Activated gamma-delta T cell treated with Interleukin-2 at 50 U/mL for 16 hours (primary cell): Measurements from ENCODE around the gene VASH1.

Experiments used
- DNase-seq: peaks from one replicate; pipeline ENCODE4 v3.0.0-alpha.2; 2020

The VASH1 gene

GRCh38 chr14:76786601-76787000 lies 25.3 kb downstream of the VASH1 start:
- DNase-seq: no peak

GRCh38 chr14:76792422-76792821 lies 31.2 kb downstream of the VASH1 start:
- no peak for DNase-seq

- no peak for DNase-seq
These were observed 32.1 kb downstream of the VASH1 start for GRCh38 chr14:76793324-76793723.

- no peak for DNase-seq
These were observed 32.7 kb downstream of the VASH1 start for GRCh38 chr14:76793956-76794355.

GRCh38 chr14:76806446-76806845 lies 45.2 kb downstream of the VASH1 start:
- no peak for DNase-seq

- no peak for DNase-seq
These were observed 46.7 kb downstream of the VASH1 start for GRCh38 chr14:76808011-76808410.

- DNase-seq: no peak
These were observed 47.7 kb downstream of the VASH1 start for GRCh38 chr14:76808990-76809389.

GRCh38 chr14:76810525-76810924 lies 49.3 kb downstream of the VASH1 start:
- no peak for DNase-seq

GRCh38 chr14:76810953-76811400 lies 49.7 kb downstream of the VASH1 start:
- DNase-seq: peak; percentile 5

GRCh38 chr14:76811561-76811960 lies 50.3 kb downstream of the VASH1 start:
- no peak for DNase-seq

GRCh38 chr14:76812093-76812421 lies 50.8 kb downstream of the VASH1 start:
- no peak for DNase-seq

GRCh38 chr14:76812422-76813383 lies 51.4 kb downstream of the VASH1 start, which contains the start of gene ANGEL1:
Gene ANGEL1 (minus strand): TSS chr14:76812882. CDS start chr14:76812827, 55 bp downstream.
- DNase-seq: peak; percentile 98

- no peak for DNase-seq
These were observed 53.7 kb downstream of the VASH1 start for GRCh38 chr14:76814726-76815645.

GRCh38 chr14:76820700-76821099 lies 59.4 kb downstream of the VASH1 start:
- no peak for DNase-seq

- DNase-seq: no peak
These were observed 64.9 kb downstream of the VASH1 start, which contains the start of gene LRRC74A for GRCh38 chr14:76826122-76826521. Gene LRRC74A (plus strand): TSS chr14:76826408. CDS start chr14:76826698, 290 bp downstream.

GRCh38 chr14:76827696-76828296 lies 66.5 kb downstream of the VASH1 start:
- no peak for DNase-seq

GRCh38 chr14:76828339-76829012 lies 67.2 kb downstream of the VASH1 start:
- DNase-seq: no peak

GRCh38 chr14:76829013-76829365 lies 67.7 kb downstream of the VASH1 start:
- DNase-seq: no peak

GRCh38 chr14:76829650-76830421 lies 68.6 kb downstream of the VASH1 start:
- DNase-seq: no peak

GRCh38 chr14:76830556-76830955 lies 69.3 kb downstream of the VASH1 start:
- DNase-seq: no peak

GRCh38 chr14:76832503-76832988 lies 71.3 kb downstream of the VASH1 start:
- no peak for DNase-seq
